ENCODE measurements around the gene MORF4L2.

GRCh38 chrX:103678199-103678993, 8.1 kb downstream of the MORF4L2 start:
- TF ChIP-seq CTCF (IDR thresholded peaks at IDR 0.05) = no peak
- no peak for TF ChIP-seq ZFX (IDR thresholded peaks at IDR 0.05; ENCODE audit: borderline replicate concordance)
